ENCODE measurements around the gene KRTAP5-2. TPM values are rescaled to one million over a fixed set of nuclear protein-coding genes. Genes with fewer than 3 reads are reported as not detected.
"Not testable (repeated sequence)": the region's sequence is repeated elsewhere in the genome, so short reads cannot be mapped to it uniquely, and the experiment has no call there.

The KRTAP5-2 gene
- total RNA-seq, 2 donors from 2014 or later, result not detected

- no peak overlapping the region for H3K27ac ChIP-seq
- H3K27me3 ChIP-seq (replicated peaks; ENCODE audit: insufficient read depth), result no peaks in the 10 kb centered on the region
- no peaks in the 10 kb centered on the region for H3K4me1 ChIP-seq (replicated peaks)
- WGBS, result 79% methylated on average over 10 of the region's 10 CpGs
- intact Hi-C loops (cut with DNase I), result no loop called here
- H3K36me3 ChIP-seq, result no peaks in the 10 kb centered on the region
- H3K4me3 ChIP-seq, result no peak overlapping the region
- DNase-seq (ENCODE audit: low spot score), result no peak
- no peaks in the 10 kb centered on the region for H3K9me3 ChIP-seq
- no peak for TF ChIP-seq POLR2A (IDR thresholded peaks at IDR 0.05)
- no peak for TF ChIP-seq POLR2AphosphoS5 (IDR thresholded peaks at IDR 0.05)
- TF ChIP-seq CTCF (IDR thresholded peaks at IDR 0.05), result no peak
Measured at GRCh38 chr11:1597331-1597993, 632 bp downstream of the KRTAP5-2 start.

GRCh38 chr11:1596576-1597121, 1.4 kb downstream of the KRTAP5-2 start:
- H3K27me3 ChIP-seq (replicated peaks; ENCODE audit: insufficient read depth); DNase-seq (ENCODE audit: low spot score); H3K36me3 ChIP-seq; H3K9me3 ChIP-seq; H3K4me1 ChIP-seq (replicated peaks); H3K27ac ChIP-seq; intact Hi-C loops (cut with DNase I); H3K4me3 ChIP-seq: not testable (repeated sequence)
- 70% methylated on average over 19 of the region's 19 CpGs for WGBS

DNA sequence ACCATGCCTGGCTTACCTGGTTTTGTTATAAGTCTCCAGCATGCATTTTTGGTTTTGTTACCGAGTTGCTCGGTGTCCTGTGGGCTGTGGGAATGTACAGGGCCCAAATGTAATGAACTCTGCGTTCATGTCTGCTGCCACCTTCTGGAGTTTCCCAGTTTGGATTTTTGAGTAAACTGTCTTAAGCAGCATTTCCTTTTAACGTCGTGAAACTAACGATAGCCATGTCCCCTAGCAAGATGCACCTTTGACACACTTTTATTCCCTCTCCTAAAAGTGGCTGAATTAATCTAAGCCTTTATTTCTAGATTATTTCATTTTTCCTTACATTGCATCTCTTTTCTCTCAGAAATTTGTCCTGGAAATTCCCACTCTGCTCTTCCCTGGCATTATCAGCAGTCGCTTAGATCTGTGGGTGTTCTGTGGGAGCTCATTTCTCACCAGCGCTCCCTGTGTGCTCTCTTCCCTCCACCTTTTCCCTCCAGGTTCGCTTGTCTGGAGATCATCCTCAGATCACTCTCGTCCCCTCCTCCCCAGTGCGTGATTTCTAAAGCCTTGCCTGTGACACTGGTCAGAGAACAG, 2.0 kb downstream of the KRTAP5-2 start:
- H3K4me3 ChIP-seq; intact Hi-C loops (cut with DNase I); H3K27ac ChIP-seq; H3K36me3 ChIP-seq; H3K4me1 ChIP-seq (replicated peaks); DNase-seq (ENCODE audit: low spot score); H3K9me3 ChIP-seq; H3K27me3 ChIP-seq (replicated peaks; ENCODE audit: insufficient read depth): not testable (repeated sequence)
- WGBS, result 58% methylated on average over 11 of the region's 11 CpGs

GRCh38 chr11:1592628-1593027, 5.5 kb downstream of the KRTAP5-2 start:
- H3K27me3 ChIP-seq (replicated peaks; ENCODE audit: insufficient read depth), result no peaks in the 10 kb centered on the region
- no peak for TF ChIP-seq POLR2AphosphoS5 (IDR thresholded peaks at IDR 0.05)
- no peak for TF ChIP-seq POLR2A (IDR thresholded peaks at IDR 0.05)
- no peak for TF ChIP-seq CTCF (IDR thresholded peaks at IDR 0.05)
- DNase-seq (ENCODE audit: low spot score), result no peak
- H3K4me1 ChIP-seq (replicated peaks), result no peaks in the 10 kb centered on the region
- no peaks in the 10 kb centered on the region for H3K9me3 ChIP-seq
- WGBS, result 68% methylated on average over 9 of the region's 9 CpGs
- no peak overlapping the region for H3K4me3 ChIP-seq
- no peak overlapping the region for H3K27ac ChIP-seq
- intact Hi-C loops (cut with DNase I), result no loop called here
- no peaks in the 10 kb centered on the region for H3K36me3 ChIP-seq

GRCh38 chr11:1589996-1590395, 8.1 kb downstream of the KRTAP5-2 start:
- no peak overlapping the region for H3K4me3 ChIP-seq
- 92% methylated on average over 6 of the region's 6 CpGs for WGBS
- no peaks in the 10 kb centered on the region for H3K4me1 ChIP-seq (replicated peaks)

GRCh38 chr11:1589191-1589963, 8.7 kb downstream of the KRTAP5-2 start:
- H3K4me1 ChIP-seq (replicated peaks); H3K4me3 ChIP-seq; DNase-seq (ENCODE audit: low spot score); H3K36me3 ChIP-seq; H3K27me3 ChIP-seq (replicated peaks; ENCODE audit: insufficient read depth); H3K9me3 ChIP-seq; intact Hi-C loops (cut with DNase I); H3K27ac ChIP-seq: not testable (repeated sequence)
- WGBS, result 40% methylated on average over 8 of the region's 10 CpGs

More at GRCh38 chr11:1589996-1590395, 8.1 kb downstream of the KRTAP5-2 start:
- DNase-seq (ENCODE audit: low spot score), result no peak
- TF ChIP-seq CTCF (IDR thresholded peaks at IDR 0.05) (no peak), POLR2A (IDR thresholded peaks at IDR 0.05) (no peak), POLR2AphosphoS5 (IDR thresholded peaks at IDR 0.05) (no peak)
- no peaks in the 10 kb centered on the region for H3K36me3 ChIP-seq
- H3K27me3 ChIP-seq (replicated peaks; ENCODE audit: insufficient read depth), result peaks cover 2% of the 10 kb centered on the region
- H3K27ac ChIP-seq, result no peak overlapping the region
- no peaks in the 10 kb centered on the region for H3K9me3 ChIP-seq
- intact Hi-C loops (cut with DNase I), result no loop called here

Measured in prostate gland (tissue), 2 donors.